Measurements from ENCODE around the gene FOXP4.

The FOXP4 gene

DNA sequence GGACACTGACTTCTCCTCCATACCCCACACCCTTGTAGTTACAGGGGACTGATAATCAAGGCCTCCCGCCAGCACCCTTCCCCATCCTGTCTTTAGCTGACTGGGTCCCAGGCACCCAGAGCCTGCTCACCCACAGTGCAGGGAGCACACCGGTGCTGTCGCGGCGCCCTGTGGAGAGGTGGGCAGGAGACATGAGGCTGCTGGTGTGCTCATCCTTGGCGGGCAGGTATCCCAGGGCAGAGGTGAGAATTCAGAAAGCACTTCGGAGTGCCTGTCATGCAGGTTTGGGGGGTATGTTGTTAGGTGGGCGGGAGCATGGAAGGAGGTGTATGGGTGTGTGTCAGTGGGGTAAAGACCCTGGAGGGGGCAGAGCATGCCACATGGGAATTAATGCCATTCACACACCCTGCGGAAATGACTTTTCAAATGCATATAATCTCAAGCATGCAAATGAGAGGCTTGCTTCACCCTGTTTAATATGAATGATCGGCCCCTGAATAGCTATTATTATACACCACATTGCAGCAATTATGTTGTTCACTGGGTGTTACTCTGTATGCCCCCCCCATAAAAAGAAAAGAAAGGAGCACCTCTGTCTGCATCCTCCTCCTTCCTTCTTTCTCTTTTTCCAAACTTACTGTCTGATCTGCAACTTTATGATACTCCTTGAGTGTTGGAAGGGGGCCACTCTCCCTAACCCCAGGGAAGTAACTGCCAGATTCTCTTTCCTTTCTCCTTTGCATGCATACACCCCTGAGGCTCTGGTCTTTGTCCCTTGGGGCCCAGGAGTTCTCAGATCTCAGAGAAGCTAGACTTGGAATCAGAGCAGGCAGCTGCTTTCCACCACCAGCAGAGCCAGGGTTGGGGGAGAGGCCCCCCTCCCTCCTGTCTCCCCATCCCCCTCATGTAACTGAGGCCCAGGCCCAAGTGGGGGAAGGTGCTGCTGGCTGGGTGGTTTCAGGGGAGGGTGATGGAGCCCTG is 16.0 kb downstream of the FOXP4 start:
- TF ChIP-seq ZFX (IDR thresholded peaks at IDR 0.05) = no peak
- TF ChIP-seq, protein P1, sequence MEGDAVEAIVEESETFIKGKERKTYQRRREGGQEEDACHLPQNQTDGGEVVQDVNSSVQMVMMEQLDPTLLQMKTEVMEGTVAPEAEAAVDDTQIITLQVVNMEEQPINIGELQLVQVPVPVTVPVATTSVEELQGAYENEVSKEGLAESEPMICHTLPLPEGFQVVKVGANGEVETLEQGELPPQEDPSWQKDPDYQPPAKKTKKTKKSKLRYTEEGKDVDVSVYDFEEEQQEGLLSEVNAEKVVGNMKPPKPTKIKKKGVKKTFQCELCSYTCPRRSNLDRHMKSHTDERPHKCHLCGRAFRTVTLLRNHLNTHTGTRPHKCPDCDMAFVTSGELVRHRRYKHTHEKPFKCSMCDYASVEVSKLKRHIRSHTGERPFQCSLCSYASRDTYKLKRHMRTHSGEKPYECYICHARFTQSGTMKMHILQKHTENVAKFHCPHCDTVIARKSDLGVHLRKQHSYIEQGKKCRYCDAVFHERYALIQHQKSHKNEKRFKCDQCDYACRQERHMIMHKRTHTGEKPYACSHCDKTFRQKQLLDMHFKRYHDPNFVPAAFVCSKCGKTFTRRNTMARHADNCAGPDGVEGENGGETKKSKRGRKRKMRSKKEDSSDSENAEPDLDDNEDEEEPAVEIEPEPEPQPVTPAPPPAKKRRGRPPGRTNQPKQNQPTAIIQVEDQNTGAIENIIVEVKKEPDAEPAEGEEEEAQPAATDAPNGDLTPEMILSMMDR (conservative IDR thresholded peaks at IDR 0.05) = no peak

DNA sequence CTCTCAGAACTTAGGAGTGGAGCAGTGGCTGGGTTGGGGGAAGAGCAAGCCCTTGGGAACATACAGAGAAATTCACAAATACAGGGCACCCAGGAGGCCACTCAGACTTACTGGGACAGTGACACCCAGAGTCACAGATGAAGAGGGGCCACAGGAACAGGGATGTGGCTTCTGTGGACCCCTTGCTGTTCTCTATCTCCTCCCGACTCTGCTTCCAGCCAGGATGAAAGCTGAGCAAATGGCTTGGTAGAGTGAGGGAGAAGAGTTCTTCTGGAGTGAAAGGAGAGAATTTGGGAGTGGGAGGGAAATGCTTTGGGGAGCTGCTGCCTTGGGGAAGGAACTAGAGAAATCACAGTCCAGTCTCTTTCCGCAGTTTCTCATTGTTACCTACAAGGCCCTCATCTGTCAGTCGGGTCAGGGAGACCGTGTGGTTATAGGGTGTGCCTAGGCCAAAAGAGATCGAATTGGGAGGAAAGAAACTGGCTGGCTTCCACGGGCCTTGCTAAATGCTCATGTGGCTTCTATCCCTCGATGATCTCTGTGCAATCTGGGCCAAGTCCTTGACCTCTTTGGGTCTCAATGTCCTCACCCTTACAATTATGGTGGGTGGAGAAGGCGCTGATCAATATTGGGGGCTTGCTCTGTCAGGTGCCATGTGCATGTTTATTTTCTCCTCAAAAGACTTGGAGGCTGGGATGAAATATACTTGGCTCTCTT is 17.0 kb downstream of the FOXP4 start:
- H3K27ac ChIP-seq = no peak overlapping the region
- no peak for TF ChIP-seq ZFX (IDR thresholded peaks at IDR 0.05)
- TF ChIP-seq, protein P1 (conservative IDR thresholded peaks at IDR 0.05) = no peak

More for the DNA sequence above, 16.0 kb downstream of the FOXP4 start:
- H3K27ac ChIP-seq = no peak overlapping the region

DNA sequence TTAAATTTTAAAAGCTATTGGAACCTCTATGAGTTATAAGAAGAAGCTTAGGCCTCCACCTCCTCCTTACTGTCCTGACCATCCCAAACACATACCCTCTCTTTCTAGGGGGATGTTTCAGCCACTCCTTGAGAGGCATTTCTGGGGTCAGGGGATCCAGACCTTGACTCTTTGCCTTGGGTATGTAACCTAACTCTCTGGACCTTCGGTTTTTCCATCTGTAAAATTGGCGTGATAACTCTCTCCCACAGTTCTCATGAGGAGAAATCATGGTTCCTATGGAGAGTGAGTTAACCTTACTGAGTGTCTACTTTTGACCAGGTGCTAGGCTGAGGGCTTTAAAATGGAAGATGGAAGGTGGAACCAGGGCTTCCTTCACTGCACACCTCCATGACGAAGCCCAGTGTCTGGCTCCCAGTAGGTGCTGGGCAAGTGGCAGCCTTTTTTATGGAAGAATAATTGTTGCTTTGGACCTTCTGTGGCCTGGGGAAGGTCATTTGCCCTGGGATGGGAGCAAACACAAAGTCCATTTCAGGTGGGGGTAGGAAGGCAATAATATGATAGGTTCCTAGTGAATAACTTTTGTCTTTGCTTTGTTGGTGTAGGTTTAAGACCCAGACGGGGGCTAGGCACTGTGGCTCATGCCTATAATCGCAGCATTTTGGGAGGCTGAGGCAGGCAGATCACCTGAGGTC is 18.4 kb downstream of the FOXP4 start:
- TF ChIP-seq, protein P1 (conservative IDR thresholded peaks at IDR 0.05) = no peak
- no peak for TF ChIP-seq ZFX (IDR thresholded peaks at IDR 0.05)
- H3K27ac ChIP-seq = no peak overlapping the region

DNA sequence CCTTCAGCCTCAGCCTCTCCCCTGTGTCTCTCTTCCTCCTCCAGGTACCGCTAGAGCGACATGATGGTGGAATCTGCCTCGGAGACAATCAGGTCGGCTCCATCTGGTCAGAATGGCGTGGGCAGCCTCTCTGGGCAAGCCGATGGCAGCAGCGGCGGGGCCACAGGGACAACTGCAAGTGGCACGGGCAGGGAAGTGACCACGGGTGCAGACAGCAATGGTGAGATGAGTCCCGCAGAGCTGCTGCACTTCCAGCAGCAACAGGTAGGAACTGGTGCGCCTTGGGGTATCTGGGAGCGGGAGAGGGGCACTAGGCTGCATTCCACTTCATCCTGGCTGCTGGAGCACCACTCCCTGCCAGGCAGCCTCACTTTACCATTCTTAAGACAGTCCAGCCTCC is 19.5 kb downstream of the FOXP4 start:
- TF ChIP-seq ZFX (IDR thresholded peaks at IDR 0.05) = no peak
- TF ChIP-seq, protein P1 (conservative IDR thresholded peaks at IDR 0.05) = no peak
- H3K27ac ChIP-seq = no peak overlapping the region

DNA sequence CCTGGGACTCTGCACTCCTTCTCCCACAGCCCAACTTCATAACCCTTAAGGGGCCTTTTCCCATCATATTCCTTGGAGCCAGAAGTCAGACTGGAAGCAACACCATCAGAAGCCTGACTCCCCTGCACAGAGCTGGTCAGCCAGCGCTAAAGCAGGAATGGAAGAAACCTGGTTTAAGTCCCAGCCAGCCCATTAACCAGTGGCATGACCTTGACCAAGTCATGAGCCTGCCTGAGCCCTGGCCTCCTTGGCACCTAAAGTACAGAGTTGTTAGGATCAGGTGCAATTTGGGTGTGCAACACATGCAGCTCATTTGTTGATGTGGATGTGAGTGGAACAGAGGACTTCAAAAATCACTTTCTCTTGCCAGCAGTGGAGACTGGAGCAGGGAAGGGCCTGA is 20.8 kb downstream of the FOXP4 start:
- TF ChIP-seq ZFX (IDR thresholded peaks at IDR 0.05) = no peak
- TF ChIP-seq, protein P1 (conservative IDR thresholded peaks at IDR 0.05) = no peak
- no peak overlapping the region for H3K27ac ChIP-seq

DNA sequence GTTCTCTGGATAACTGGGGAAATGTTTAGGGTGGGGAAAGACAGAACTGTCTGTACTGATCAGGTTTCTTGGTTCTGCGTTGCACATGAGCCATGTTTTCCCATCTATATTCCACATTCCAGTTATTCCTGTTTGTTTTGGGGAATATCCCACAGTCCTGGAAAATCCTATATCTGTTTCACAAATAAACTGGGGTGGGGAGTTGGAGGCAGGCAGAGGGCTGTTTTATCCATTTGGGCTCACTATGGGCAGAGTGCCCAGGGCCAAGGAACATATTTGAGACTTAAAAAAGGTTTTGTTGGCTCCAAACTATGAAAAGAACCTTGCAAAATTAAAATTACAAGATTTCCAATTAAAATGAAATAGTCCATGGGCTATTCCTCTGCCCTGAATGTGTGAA is 21.5 kb downstream of the FOXP4 start:
- H3K27ac ChIP-seq = no peak overlapping the region
- TF ChIP-seq, protein P1 (conservative IDR thresholded peaks at IDR 0.05) = no peak
- no peak for TF ChIP-seq ZFX (IDR thresholded peaks at IDR 0.05)
